Gastroesophageal sphincter (tissue), 4 donors: ENCODE results near the gene TMEM244. TPM values are rescaled to one million over a fixed set of nuclear protein-coding genes. Genes with fewer than 3 reads are reported as not detected.

Experiments used
- ATAC-seq: fragments of 150-250 bp; one replicate; pipeline ENCODE4 v1.9.1; 2016; ENCODE audit warnings: mild to moderate bottlenecking, moderate library complexity
- H3K27ac ChIP-seq, 4 donors: fragments of 200-600 bp; sonication (generic) in 3 of 4; 1 replicate in 3 of 4; 2 replicates in 1 of 4; pipeline ENCODE4 v1.5.1; 2016 to 2019
- H3K27me3 ChIP-seq: fragments of 200-600 bp; sonication (generic); one replicate; pipeline ENCODE4 v1.5.1; 2019
- H3K36me3 ChIP-seq, 2 donors: fragments of 200-600 bp; sonication (generic); one replicate each; pipeline ENCODE4 v1.5.1; 2019; ENCODE audit warnings: control low read depth in 1 of 2
- H3K4me1 ChIP-seq, 3 donors: fragments of 200-600 bp; sonication (generic); 1 replicate in 2 of 3; 2 replicates in 1 of 3; pipeline ENCODE4 v1.5.1; 2016 to 2019; ENCODE audit warnings: control low read depth in 2 of 3
- H3K4me3 ChIP-seq, 2 donors: fragments of 200-600 bp; sonication (generic); one replicate each; pipeline ENCODE4 v1.5.1; 2019; ENCODE audit warnings: mild to moderate bottlenecking in 1 of 2, moderate library complexity in 1 of 2
- H3K9me3 ChIP-seq, 3 donors: fragments of 200-600 bp; sonication (generic); one replicate each; pipeline ENCODE4 v1.5.1; 2017 to 2019; ENCODE audit warnings: control low read depth in 2 of 3
- CTCF ChIP-seq, 4 experiments: fragments of 200-600 bp in 2 of 4; fragments of 450-650 bp in 2 of 4; sonication (generic) in 1 of 4; IDR thresholded peaks; one replicate each; pipeline ENCODE4 v1.5.1; 2017 to 2019; ENCODE audit warnings: antibody characterized with exemption in 4 of 4, mild to moderate bottlenecking in 2 of 4, moderate library complexity in 2 of 4
- EP300 ChIP-seq: sonication (generic); formaldehyde crosslinking; IDR thresholded peaks from one replicate; pipeline ENCODE4 v1.6.1; 2017; ENCODE audit warnings: antibody characterized with exemption, mild to moderate bottlenecking
- POLR2A ChIP-seq, 2 donors: fragments of 450-650 bp; IDR thresholded peaks; one replicate each; pipeline ENCODE4 v1.6.1; 2017; ENCODE audit warnings: antibody characterized with exemption in 2 of 2, mild to moderate bottlenecking in 2 of 2, moderate library complexity in 1 of 2
- POLR2AphosphoS5 ChIP-seq: sonication (generic); formaldehyde crosslinking; IDR thresholded peaks from one replicate; pipeline ENCODE4 v1.6.1; 2017; ENCODE audit warnings: antibody characterized with exemption
- WGBS, 2 donors: methylation state at CpG; one replicate each; pipeline ENCODE4 v1.1.5; 2018; ENCODE audit warnings: low coverage in 1 of 2; 5-methylcytosine and 5-hydroxymethylcytosine counted together
- total RNA-seq, 4 donors: library from RNA; depleted of rRNA; stranded (reverse); fragments of >200 nt; gene quantifications; one replicate each; pipeline ENCODE4 v1.1.0, GENCODE V29; 2016

The TMEM244 gene
- total RNA-seq, 4 donors from 2014 or later: not detected

- Histone ChIP-seq H3K36me3 (no peaks in the 10 kb centered on the region), H3K9me3 (no peaks in the 10 kb centered on the region), H3K4me3 (no peak overlapping the region), H3K4me1 (peaks cover 0 to 9% (median 0%) of the 10 kb centered on the region in 3 donors), H3K27ac (no peak overlapping the region), H3K27me3 (no peaks in the 10 kb centered on the region)
- 62 to 99% methylated on average over 4 of the region's 4 CpGs for WGBS, 2 donors
- TF ChIP-seq POLR2AphosphoS5 (no peak), EP300 (no peak), CTCF (IDR thresholded peaks at IDR 0.05) (no peak), POLR2A (IDR thresholded peaks at IDR 0.05) (no peak)
- no peak for ATAC-seq
Observed at GRCh38 chr6:129857838-129858237, 3.3 kb downstream of the TMEM244 start.

- no peak for TF ChIP-seq POLR2A (IDR thresholded peaks at IDR 0.05)
- TF ChIP-seq EP300: no peak
- no peak for TF ChIP-seq CTCF (IDR thresholded peaks at IDR 0.05)
- TF ChIP-seq POLR2AphosphoS5: no peak
Observed at GRCh38 chr6:129853996-129854711, 7.0 kb downstream of the TMEM244 start.

GRCh38 chr6:129852257-129852858, 8.8 kb downstream of the TMEM244 start:
- no peaks in the 10 kb centered on the region for H3K9me3 ChIP-seq
- no peak overlapping the region for H3K27ac ChIP-seq
- WGBS, 2 donors: 73 to 100% methylated on average over 1 to 3 of the region's 5 CpGs
- no peak for TF ChIP-seq POLR2A (IDR thresholded peaks at IDR 0.05)
- no peak for TF ChIP-seq CTCF (IDR thresholded peaks at IDR 0.05)
- no peak for TF ChIP-seq POLR2AphosphoS5
- TF ChIP-seq EP300: no peak
- no peaks in the 10 kb centered on the region for H3K4me1 ChIP-seq
- no peaks in the 10 kb centered on the region for H3K36me3 ChIP-seq
- H3K4me3 ChIP-seq: no peak overlapping the region
- ATAC-seq: no peak
- H3K27me3 ChIP-seq: no peaks in the 10 kb centered on the region

More at GRCh38 chr6:129853996-129854711, 7.0 kb downstream of the TMEM244 start:
- Histone ChIP-seq H3K27me3 (no peaks in the 10 kb centered on the region), H3K4me3 (no peak overlapping the region), H3K4me1 (peaks cover 0 to 3% (median 0%) of the 10 kb centered on the region in 3 donors), H3K27ac (no peak overlapping the region), H3K36me3 (no peaks in the 10 kb centered on the region), H3K9me3 (no peaks in the 10 kb centered on the region)
- ATAC-seq: no peak
- WGBS, 2 donors: 78 to 90% methylated on average over 3 of the region's 3 CpGs

GRCh38 chr6:129849456-129849855, 11.7 kb downstream of the TMEM244 start:
- no peak for TF ChIP-seq POLR2A (IDR thresholded peaks at IDR 0.05)
- no peak for TF ChIP-seq CTCF (IDR thresholded peaks at IDR 0.05)
- no peak for TF ChIP-seq EP300
- no peak for TF ChIP-seq POLR2AphosphoS5
- H3K27ac ChIP-seq: no peak overlapping the region
- H3K27me3 ChIP-seq: no peaks in the 10 kb centered on the region
- H3K4me1 ChIP-seq: no peaks in the 10 kb centered on the region
- H3K36me3 ChIP-seq: no peaks in the 10 kb centered on the region
- no peaks in the 10 kb centered on the region for H3K9me3 ChIP-seq
- H3K4me3 ChIP-seq: no peak overlapping the region
- no peak for ATAC-seq
- 89 to 100% methylated on average over 2 to 3 of the region's 3 CpGs for WGBS, 2 donors

- TF ChIP-seq POLR2A (IDR thresholded peaks at IDR 0.05) (no peak), CTCF (IDR thresholded peaks at IDR 0.05) (no peak), POLR2AphosphoS5 (no peak)
- ATAC-seq: no peak
- no peaks in the 10 kb centered on the region for H3K9me3 ChIP-seq
Observed at GRCh38 chr6:129846761-129847160, 14.4 kb downstream of the TMEM244 start.

More at GRCh38 chr6:129846761-129847160, 14.4 kb downstream of the TMEM244 start:
- no peaks in the 10 kb centered on the region for H3K4me1 ChIP-seq
- H3K36me3 ChIP-seq: no peaks in the 10 kb centered on the region
- H3K27me3 ChIP-seq: no peaks in the 10 kb centered on the region
- no peak overlapping the region for H3K4me3 ChIP-seq
- H3K27ac ChIP-seq: no peak overlapping the region
